Erythroblast (primary cell): Measurements from ENCODE around the gene BRIP1.

Experiments
- GATA1 ChIP-seq: IDR thresholded peaks from 2 replicates; pipeline ENCODE4 v1.6.1; 2011; ENCODE audit warnings: low read depth, mild to moderate bottlenecking, control low read depth, low read length, moderate library complexity
- POLR2A ChIP-seq: IDR thresholded peaks from 2 replicates; pipeline ENCODE4 v1.6.1; 2011; ENCODE audit warnings: mild to moderate bottlenecking, low read length

GRCh38 chr17:61699032-61699431 is 164.3 kb downstream of the BRIP1 start:
- TF ChIP-seq POLR2A: no peak
- TF ChIP-seq GATA1: no peak
